Endothelial cell of umbilical vein (primary cell): ENCODE data around the gene NUS1.

ENCODE experiments used
- CTCF ChIP-seq, 2 donors: IDR thresholded peaks; 1 replicate in 1 of 2; 2 replicates in 1 of 2; pipeline ENCODE4 v1.5.1; 2011; ENCODE audit warnings: low read length in 2 of 2, mild to moderate bottlenecking in 2 of 2, moderate library complexity in 2 of 2, control low read depth in 1 of 2, inconsistent platforms in 1 of 2, low read depth in 1 of 2; ENCODE audit not compliant: insufficient read depth in 1 of 2; ENCODE audit errors: extremely low read depth in 1 of 2
- GATA2 ChIP-seq: IDR thresholded peaks from 2 replicates; pipeline ENCODE4 v1.7.0; 2011; ENCODE audit warnings: low read depth, mild to moderate bottlenecking, moderate library complexity, mixed read lengths, low read length; ENCODE audit not compliant: insufficient read length, insufficient read depth
- MYC ChIP-seq: IDR thresholded peaks from one replicate; pipeline ENCODE4 v1.6.1; 2011; ENCODE audit warnings: mild to moderate bottlenecking, low read depth, low read length
- POLR2A ChIP-seq: IDR thresholded peaks from 2 replicates; pipeline ENCODE4 v1.6.1; 2012; ENCODE audit warnings: low read depth, mild to moderate bottlenecking, control low read depth, low read length
- POLR2AphosphoS5 ChIP-seq: IDR thresholded peaks from 2 replicates; pipeline ENCODE4 v1.6.1; 2012; ENCODE audit warnings: low read depth, mild to moderate bottlenecking, control low read depth, low read length, moderate library complexity; ENCODE audit not compliant: insufficient read depth

GRCh38 chr6:117711369-117711768 lies 36.1 kb downstream of the NUS1 start:
- TF ChIP-seq CTCF (IDR thresholded peaks at IDR 0.05; ENCODE audit: extremely low read depth in 1 of 2, insufficient read depth in 1 of 2, low read depth in 1 of 2, low read length in 2 of 2), result no peak
- no peak for TF ChIP-seq POLR2AphosphoS5
- TF ChIP-seq MYC, result no peak
- TF ChIP-seq GATA2, result no peak
- no peak for TF ChIP-seq POLR2A
